HG03469 (cell line): ENCODE data around the gene MLANA.
A peak's percentile ranks its signal among the peaks of the same experiment; 100 is the strongest.

Source experiments
- ATAC-seq: cut with Tn5 transposase; IDR thresholded peaks from one replicate; pipeline ENCODE4 v1.9.1; 2021; ENCODE audit warnings: mild to moderate bottlenecking, moderate library complexity, moderate number of reproducible peaks; ENCODE audit not compliant: unreplicated experiment

Gene MLANA, protein sequence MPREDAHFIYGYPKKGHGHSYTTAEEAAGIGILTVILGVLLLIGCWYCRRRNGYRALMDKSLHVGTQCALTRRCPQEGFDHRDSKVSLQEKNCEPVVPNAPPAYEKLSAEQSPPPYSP

GRCh38 chr9:5890641-5891040, at the start of gene MLANA:
Gene MLANA, plus strand, starts transcription at chr9:5890889. Its CDS starts 1,586 bp downstream, at chr9:5892475.
- ATAC-seq = no peak

- ATAC-seq = no peak
These were observed 48.7 kb upstream of the MLANA start for GRCh38 chr9:5841771-5842573.

DNA sequence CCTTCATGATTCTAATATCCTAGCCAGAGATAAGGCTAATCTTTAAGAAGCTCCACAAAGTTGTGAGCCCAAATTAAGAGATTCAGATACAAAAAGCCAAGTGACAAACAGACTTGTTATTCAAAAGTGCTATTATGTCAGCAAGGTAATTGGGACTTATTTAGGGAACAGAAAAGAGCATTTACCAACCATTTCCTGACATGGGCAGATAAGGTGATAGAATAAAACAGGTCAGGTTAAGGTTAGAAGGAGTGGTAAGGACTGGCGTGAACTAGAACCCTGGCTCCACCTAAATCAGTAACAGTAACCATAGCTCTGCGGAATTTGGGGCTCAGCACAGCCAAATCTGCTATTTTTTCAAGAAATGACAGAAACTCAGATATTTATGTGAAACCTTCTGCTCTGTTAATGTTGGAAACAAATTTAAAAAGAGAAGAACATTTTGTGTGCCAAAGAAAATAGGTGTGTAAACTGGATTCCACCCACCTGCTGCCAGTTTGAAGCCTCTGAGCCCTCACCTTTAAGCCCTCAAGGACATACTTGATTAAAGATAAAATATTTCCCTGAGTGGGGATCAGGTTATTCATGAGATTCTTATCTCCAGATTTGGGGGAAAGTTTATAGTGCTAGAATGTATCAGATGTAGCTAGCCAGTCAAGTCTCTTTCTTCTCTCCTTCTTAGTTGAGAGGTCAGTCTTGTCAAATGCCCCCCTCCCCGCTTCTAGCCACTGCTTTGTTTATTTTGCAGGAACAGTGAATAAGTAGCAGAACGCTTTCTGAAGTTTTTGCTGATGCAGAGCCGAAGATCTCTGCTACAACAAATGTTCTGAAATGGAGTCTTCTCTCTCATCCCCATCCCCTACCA, 47.5 kb upstream of the MLANA start:
- no peak for ATAC-seq

DNA sequence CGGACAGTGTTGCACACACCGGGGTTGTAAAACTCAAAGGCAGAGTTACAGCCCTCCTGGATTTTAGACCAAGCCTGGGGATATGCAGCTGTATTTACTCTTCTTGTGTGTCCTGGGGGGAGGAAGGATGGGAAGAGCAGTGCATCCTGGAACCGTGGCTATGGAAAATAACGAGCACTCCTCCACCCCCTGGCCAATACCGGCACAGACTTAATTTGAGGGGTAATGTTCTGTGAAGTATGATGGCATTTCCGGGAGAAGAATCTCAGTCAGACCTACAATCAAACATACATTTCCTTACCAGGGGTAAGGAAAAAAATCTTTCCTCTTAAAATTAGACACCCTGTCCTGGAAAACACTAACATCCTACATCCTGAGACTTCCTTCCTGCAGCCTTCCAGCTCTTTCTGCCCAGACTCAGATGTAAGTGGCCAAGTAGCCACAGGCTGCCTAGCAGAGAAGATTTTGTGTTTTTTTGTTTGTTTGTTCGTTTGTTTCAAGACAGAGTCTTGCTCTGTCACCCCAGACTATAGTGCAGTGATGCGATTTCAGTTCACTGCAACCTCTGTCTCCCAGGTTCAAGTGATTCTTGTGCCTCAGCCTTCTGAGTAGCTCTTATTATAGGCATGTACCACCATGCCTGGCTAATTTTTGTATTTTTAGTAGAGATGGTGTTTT, 46.8 kb upstream of the MLANA start:
- no peak for ATAC-seq

- ATAC-seq = no peak
These were observed 45.5 kb upstream of the MLANA start for GRCh38 chr9:5845157-5845531.

DNA sequence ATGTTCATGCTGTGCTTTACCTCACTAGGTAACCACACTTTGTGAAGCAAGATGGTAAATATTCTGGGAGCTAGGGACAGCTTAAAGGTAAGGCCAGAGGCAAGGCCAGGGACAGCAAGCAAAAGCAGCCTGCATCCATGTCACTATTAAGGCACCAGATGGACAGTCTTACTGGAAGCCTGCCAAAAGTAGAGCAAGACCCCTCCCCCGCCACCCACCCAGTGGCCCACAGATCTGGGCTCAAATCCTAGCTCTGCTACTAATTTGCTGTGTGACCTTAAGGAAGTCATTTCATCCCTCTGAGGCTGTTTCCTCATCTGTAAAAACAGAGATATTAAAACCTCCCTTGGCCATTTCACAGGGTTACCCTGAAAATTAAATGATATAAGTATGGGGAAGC, 44.6 kb upstream of the MLANA start:
- ATAC-seq = no peak

DNA sequence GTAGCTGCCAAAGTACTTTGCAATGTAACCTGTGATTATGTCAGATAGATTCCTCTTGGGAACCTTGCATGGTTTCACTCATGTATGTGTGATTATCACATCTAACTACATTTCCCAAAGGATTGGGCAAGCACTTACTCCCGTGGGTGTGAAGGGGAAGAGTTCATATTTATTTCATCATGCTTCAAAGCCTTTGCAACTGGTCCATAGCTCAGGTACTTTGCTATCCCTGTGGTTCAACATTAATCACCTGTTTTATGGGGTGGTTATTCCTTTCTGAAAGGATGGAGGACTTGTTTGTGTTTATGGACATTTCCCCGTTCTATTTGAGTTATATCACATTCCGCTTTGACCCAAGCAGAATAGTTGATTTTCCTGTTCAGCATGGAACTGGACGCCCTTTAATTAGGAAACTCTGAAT, 44.2 kb upstream of the MLANA start:
- ATAC-seq = no peak

- no peak for ATAC-seq
These were observed 42.3 kb upstream of the MLANA start for GRCh38 chr9:5848372-5848882.

DNA sequence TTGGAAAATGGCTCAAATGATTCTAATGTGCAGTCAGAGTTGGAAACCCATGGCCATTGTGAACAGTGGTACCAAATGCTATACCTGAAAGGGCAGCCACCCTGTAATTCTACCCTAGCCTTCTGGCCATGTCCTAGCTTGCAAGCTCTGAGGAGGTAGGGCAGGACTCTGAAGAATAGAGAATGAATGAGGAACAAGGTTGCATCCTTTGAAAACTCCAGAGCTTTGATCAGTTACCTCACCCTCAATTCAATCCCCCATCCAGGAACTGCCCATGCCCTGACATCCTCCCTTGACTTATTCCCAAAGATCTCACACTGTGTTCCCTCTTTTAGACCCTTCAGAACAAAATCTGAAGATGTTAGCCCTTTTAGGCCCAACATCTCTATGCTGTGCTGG, 40.0 kb upstream of the MLANA start:
- no peak for ATAC-seq

- ATAC-seq = peak; percentile 93
These were observed 39.2 kb upstream of the MLANA start for GRCh38 chr9:5851445-5851844.

- no peak for ATAC-seq
These were observed 37.7 kb upstream of the MLANA start for GRCh38 chr9:5852987-5853386.

DNA sequence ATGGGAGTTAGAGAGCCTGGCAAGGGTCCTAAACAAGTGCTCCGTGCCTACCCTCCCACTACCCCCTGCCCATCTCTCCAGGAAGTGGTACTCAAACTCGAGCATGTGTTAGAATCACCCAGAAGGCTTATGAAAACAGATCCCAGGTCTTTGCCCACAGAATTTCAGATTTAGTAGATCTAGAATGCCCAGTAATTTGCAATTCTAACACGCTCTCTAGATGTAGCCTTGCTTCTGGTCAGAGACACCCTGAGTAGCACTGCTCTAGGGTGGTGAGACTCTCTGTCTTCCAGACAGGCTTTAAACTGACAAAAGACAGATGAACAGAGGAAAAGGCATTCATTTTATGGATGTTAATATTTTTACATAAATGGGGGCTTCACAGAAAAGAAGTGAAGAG, 37.1 kb upstream of the MLANA start:
- no peak for ATAC-seq

DNA sequence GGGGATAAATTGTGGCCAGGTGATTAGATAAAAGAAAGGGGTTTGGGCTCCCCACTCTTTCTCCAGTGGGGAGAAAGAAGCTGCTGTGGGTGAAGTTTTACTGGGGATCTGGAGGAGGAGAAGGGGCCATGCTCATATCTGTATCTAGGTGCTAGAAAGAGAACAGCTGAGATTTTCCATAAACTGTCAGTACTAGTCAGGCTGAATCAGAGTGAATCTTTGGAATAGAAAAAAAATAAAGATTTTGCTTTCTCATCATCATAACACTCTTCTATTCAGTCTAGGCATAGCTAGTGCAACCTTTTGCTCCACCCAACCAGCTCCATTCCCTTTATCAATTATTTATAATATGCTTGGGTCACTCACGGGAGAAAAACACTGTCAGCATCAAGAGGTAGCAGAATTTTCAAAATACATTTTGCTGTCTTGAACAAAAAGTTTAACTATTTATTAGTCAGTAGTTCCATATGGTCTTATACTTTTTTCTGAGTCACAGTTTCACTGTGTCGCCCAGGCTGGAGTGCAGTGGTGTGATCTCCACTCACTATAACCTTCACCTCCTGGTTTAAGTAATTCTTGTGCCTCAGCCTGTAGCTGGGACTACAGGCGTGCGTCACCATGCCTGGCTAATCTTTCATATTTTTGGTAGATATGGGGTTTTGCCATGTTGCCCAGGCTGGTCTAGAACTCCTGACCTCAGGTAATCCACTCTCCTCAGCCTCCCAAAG, 36.5 kb upstream of the MLANA start:
- no peak for ATAC-seq

- no peak for ATAC-seq
These were observed 32.8 kb upstream of the MLANA start for GRCh38 chr9:5857928-5858327.

DNA sequence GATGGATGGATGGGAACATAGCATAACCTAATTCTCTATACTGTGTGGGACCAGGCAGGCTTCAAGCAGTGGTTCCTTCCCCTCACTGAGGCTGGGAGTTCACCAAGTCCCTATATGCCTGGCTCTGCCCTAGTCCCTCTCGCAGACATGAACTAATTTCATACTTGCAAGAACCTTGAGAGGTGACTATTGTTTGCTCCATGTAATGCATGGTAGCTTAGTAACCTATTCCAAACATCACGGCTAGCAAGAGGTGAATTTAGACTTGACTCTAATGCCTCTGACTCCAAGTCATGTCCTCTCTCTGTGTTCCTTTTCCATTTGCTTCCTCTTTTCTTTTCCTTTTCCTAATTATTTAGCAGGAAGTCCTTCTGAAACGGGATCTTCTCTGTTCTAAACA, 31.9 kb upstream of the MLANA start:
- no peak for ATAC-seq

GRCh38 chr9:5863092-5863746, 27.5 kb upstream of the MLANA start:
- ATAC-seq = no peak

DNA sequence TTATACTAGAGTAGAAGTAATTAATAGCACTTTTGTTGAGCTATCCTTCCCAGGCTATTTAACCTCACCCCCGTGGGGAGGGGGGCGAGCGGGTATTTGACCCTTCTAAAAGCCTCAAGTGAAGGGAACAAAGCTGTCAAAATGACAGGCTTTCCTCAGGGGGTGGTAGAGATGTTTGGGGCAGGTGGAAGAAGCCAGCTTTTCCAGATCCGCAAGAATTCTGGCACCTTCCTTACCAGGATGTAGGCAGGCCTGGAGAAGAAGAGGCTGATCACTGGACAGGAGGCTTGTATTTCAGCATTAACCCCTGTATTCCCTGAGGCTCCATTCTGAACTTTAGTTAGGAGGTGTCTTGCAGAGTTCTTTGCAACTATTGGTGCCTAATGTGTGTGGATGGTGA, 26.2 kb upstream of the MLANA start:
- no peak for ATAC-seq

- ATAC-seq = no peak
These were observed 24.4 kb upstream of the MLANA start for GRCh38 chr9:5866272-5866671.

- no peak for ATAC-seq
These were observed 24.0 kb upstream of the MLANA start for GRCh38 chr9:5866685-5867084.

DNA sequence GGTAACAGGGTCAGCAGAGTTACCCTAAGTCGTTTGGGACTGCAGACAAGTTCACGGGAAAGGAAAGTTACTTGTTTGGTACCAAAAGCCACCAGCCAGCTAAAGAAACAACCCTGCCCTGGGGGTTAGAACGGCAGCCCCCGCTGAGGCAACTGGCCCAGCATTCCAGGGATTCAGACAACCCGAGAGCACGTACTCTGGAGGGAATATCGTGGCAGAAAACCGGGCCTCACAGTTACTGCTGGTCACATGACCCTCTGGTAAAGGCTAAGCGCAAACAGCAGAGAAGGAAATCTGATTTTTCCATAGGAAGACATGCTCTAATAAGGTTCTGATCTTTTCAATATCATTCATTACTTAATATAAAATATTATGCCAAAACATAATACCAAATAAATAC, 22.5 kb upstream of the MLANA start:
- ATAC-seq = no peak
